ENCODE data around the gene DMAC1.

GRCh38 chr9:7827792-7828191 lies 28.2 kb upstream of the DMAC1 start:
- TF ChIP-seq POLR2A (IDR thresholded peaks at IDR 0.05) (no peak), CTCF (IDR thresholded peaks at IDR 0.05) (no peak)

Data from body of pancreas (tissue), 4 donors.